Hepatocyte (in vitro differentiated cells): Measurements from ENCODE around the gene LYVE1. TPM values are rescaled to one million over a fixed set of nuclear protein-coding genes. Genes with fewer than 3 reads are reported as not detected.

Source experiments
- DNase-seq: peaks from one replicate; pipeline ENCODE4 v3.0.0-alpha.2; 2016; ENCODE audit warnings: low spot score
- H2AFZ ChIP-seq: fragments of 200-600 bp; sonication (generic); 2 replicates; pipeline ENCODE4 v1.6.0; 2016; ENCODE audit warnings: antibody characterized with exemption, mild to moderate bottlenecking
- H3K27ac ChIP-seq: fragments of 200-600 bp; sonication (generic); 2 replicates; pipeline ENCODE4 v1.5.1; 2016; ENCODE audit warnings: mild to moderate bottlenecking
- H3K27me3 ChIP-seq: fragments of 200-600 bp; sonication (generic); 2 replicates; pipeline ENCODE4 v1.6.1; 2016
- H3K36me3 ChIP-seq: fragments of 200-600 bp; sonication (generic); replicated peaks from 2 replicates; pipeline ENCODE4 v1.5.1; 2016; ENCODE audit warnings: low read depth; ENCODE audit not compliant: insufficient read depth
- H3K4me1 ChIP-seq: fragments of 200-600 bp; sonication (generic); 2 replicates; pipeline ENCODE4 v1.5.1; 2016; ENCODE audit warnings: mild to moderate bottlenecking, moderate library complexity; ENCODE audit not compliant: insufficient read depth
- H3K4me2 ChIP-seq: fragments of 200-600 bp; sonication (generic); 2 replicates; pipeline ENCODE4 v1.6.0; 2016
- H3K4me3 ChIP-seq: fragments of 200-600 bp; sonication (generic); 2 replicates; pipeline ENCODE4 v1.5.1; 2016; ENCODE audit warnings: mild to moderate bottlenecking
- H3K79me2 ChIP-seq: fragments of 200-600 bp; sonication (generic); 2 replicates; pipeline ENCODE4 v1.6.0; 2017; ENCODE audit warnings: mild to moderate bottlenecking
- H3K9me2 ChIP-seq: fragments of 200-600 bp; sonication (generic); replicated peaks from 2 replicates; pipeline ENCODE4 v1.6.0; 2017; ENCODE audit warnings: mild to moderate bottlenecking; ENCODE audit not compliant: insufficient read depth
- H3K9me3 ChIP-seq: fragments of 200-600 bp; sonication (generic); 2 replicates; pipeline ENCODE4 v1.5.1; 2016; ENCODE audit warnings: low read depth, mild to moderate bottlenecking
- H4K20me1 ChIP-seq: fragments of 200-600 bp; sonication (generic); 2 replicates; pipeline ENCODE4 v1.6.0; 2016; ENCODE audit warnings: mild to moderate bottlenecking; ENCODE audit not compliant: insufficient read depth, poor library complexity, severe bottlenecking
- CTCF ChIP-seq: fragments of 200-600 bp; sonication (generic); IDR thresholded peaks from 2 replicates; pipeline ENCODE4 v1.5.1; 2016; ENCODE audit warnings: antibody characterized with exemption, mild to moderate bottlenecking; ENCODE audit not compliant: poor library complexity
- EZH2 ChIP-seq: fragments of 200-600 bp; sonication (generic); IDR thresholded peaks from 2 replicates; pipeline ENCODE4 v1.6.1; 2016; ENCODE audit warnings: antibody characterized with exemption, mild to moderate bottlenecking, borderline replicate concordance
- EZH2phosphoT487 ChIP-seq: fragments of 200-600 bp; sonication (generic); IDR thresholded peaks from one replicate; pipeline ENCODE4 v1.6.1; 2018; ENCODE audit warnings: antibody characterized with exemption, mild to moderate bottlenecking, low read depth, moderate library complexity; ENCODE audit not compliant: unreplicated experiment, severe bottlenecking
- WGBS: methylation state at CpG from one replicate; pipeline ENCODE4 v1.1.6; 2016; ENCODE audit warnings: low lambda C conversion rate; ENCODE audit errors: missing lambda C conversion rate; 5-methylcytosine and 5-hydroxymethylcytosine counted together
- polyA plus RNA-seq: library from polyadenylated mRNA; unstranded; fragments of >200 nt; fragmentation: Nextera tagmentation; extraction: Ambion mirVana; gene quantifications from 2 replicates; pipeline ENCODE4 v1.2.1, GENCODE V29; 2016
- total RNA-seq: library from RNA; depleted of rRNA; stranded (reverse); fragments of >200 nt; gene quantifications from 2 replicates; pipeline ENCODE4 v1.2.3, GENCODE V29; 2014

Gene LYVE1
- total and polyA plus RNA-seq, 2 experiments from 2014 or later, result 2.9 to 9.1 TPM

- H4K20me1 ChIP-seq, result no peaks in the 10 kb centered on the region
- no peak for DNase-seq
- WGBS, result 98% methylated on average over 2 of the region's 2 CpGs
- no peak for TF ChIP-seq CTCF
- H2AFZ ChIP-seq, result no peak overlapping the region
- no peaks in the 10 kb centered on the region for H3K79me2 ChIP-seq
- H3K4me2 ChIP-seq, result no peak overlapping the region
- no peak overlapping the region for H3K27ac ChIP-seq
- H3K36me3 ChIP-seq, result no peaks in the 10 kb centered on the region
- no peaks in the 10 kb centered on the region for H3K27me3 ChIP-seq
- H3K4me3 ChIP-seq, result no peak overlapping the region
- peaks cover 3% of the 10 kb centered on the region for H3K4me1 ChIP-seq
- no peaks in the 10 kb centered on the region for H3K9me3 ChIP-seq
- no peaks in the 10 kb centered on the region for H3K9me2 ChIP-seq
These were observed 48.8 kb downstream of the LYVE1 start for GRCh38 chr11:10519630-10520029.

- H3K4me1 ChIP-seq, result peaks cover 3% of the 10 kb centered on the region
- no peaks in the 10 kb centered on the region for H3K9me2 ChIP-seq
- no peaks in the 10 kb centered on the region for H3K9me3 ChIP-seq
- 95% methylated on average over 2 of the region's 2 CpGs for WGBS
- no peaks in the 10 kb centered on the region for H3K36me3 ChIP-seq
- H3K4me3 ChIP-seq, result no peak overlapping the region
- H3K79me2 ChIP-seq, result no peaks in the 10 kb centered on the region
- DNase-seq, result no peak
- H2AFZ ChIP-seq, result no peak overlapping the region
- no peak overlapping the region for H3K27ac ChIP-seq
- H4K20me1 ChIP-seq, result no peaks in the 10 kb centered on the region
- no peaks in the 10 kb centered on the region for H3K27me3 ChIP-seq
- no peak for TF ChIP-seq EZH2
- TF ChIP-seq EZH2phosphoT487, result no peak
- TF ChIP-seq CTCF, result no peak
- no peak overlapping the region for H3K4me2 ChIP-seq
These were observed 49.6 kb downstream of the LYVE1 start for GRCh38 chr11:10518891-10519290.

- H4K20me1 ChIP-seq, result no peaks in the 10 kb centered on the region
- no peaks in the 10 kb centered on the region for H3K27me3 ChIP-seq
- DNase-seq, result no peak
- no peaks in the 10 kb centered on the region for H3K9me3 ChIP-seq
- H2AFZ ChIP-seq, result no peak overlapping the region
- no peak overlapping the region for H3K4me3 ChIP-seq
- H3K79me2 ChIP-seq, result no peaks in the 10 kb centered on the region
- H3K9me2 ChIP-seq, result no peaks in the 10 kb centered on the region
- no peaks in the 10 kb centered on the region for H3K36me3 ChIP-seq
- no peak overlapping the region for H3K27ac ChIP-seq
- TF ChIP-seq EZH2, result no peak
- TF ChIP-seq EZH2phosphoT487, result no peak
- TF ChIP-seq CTCF, result no peak
- H3K4me2 ChIP-seq, result no peak overlapping the region
- no peaks in the 10 kb centered on the region for H3K4me1 ChIP-seq
These were observed 50.3 kb downstream of the LYVE1 start for GRCh38 chr11:10518123-10518522.

GRCh38 chr11:10515418-10515817 is 53.0 kb downstream of the LYVE1 start:
- H3K4me3 ChIP-seq, result no peak overlapping the region
- H3K4me2 ChIP-seq, result no peak overlapping the region
- no peaks in the 10 kb centered on the region for H3K79me2 ChIP-seq
- H3K27me3 ChIP-seq, result no peaks in the 10 kb centered on the region
- H3K36me3 ChIP-seq, result no peaks in the 10 kb centered on the region
- H3K9me2 ChIP-seq, result no peaks in the 10 kb centered on the region
- H3K27ac ChIP-seq, result no peak overlapping the region
- no peaks in the 10 kb centered on the region for H3K4me1 ChIP-seq
- WGBS, result 96% methylated on average over 3 of the region's 3 CpGs
- DNase-seq, result no peak
- H2AFZ ChIP-seq, result no peak overlapping the region
- TF ChIP-seq CTCF, result no peak
- no peak for TF ChIP-seq EZH2
- no peak for TF ChIP-seq EZH2phosphoT487
- H3K9me3 ChIP-seq, result no peaks in the 10 kb centered on the region
- H4K20me1 ChIP-seq, result no peaks in the 10 kb centered on the region
